Heart right ventricle (tissue), 16 donors: Measurements from ENCODE around the gene NOL9. TPM values are rescaled to one million over a fixed set of nuclear protein-coding genes. Genes with fewer than 3 reads are reported as not detected.

ENCODE experiments used
- ATAC-seq, 8 donors: fragments of 200-7000 bp; cut with Tn5 transposase; one replicate each; pipeline ENCODE4 v1.9.1; 2020; ENCODE audit warnings: mild to moderate bottlenecking in 8 of 8, moderate library complexity in 8 of 8, moderate number of reproducible peaks in 1 of 8
- DNase-seq, 2 donors: peaks; one replicate each; pipeline ENCODE4 v3.0.0-alpha.2; 2020
- H3K27ac ChIP-seq, 10 donors: fragments of 200-600 bp; sonication (generic) in 2 of 10; one replicate each; pipeline versions ENCODE4 v1.5.0 to v1.8.0; 2020 to 2022; ENCODE audit warnings: mild to moderate bottlenecking in 3 of 10
- H3K27me3 ChIP-seq, 7 donors: fragments of 200-600 bp; one replicate each; pipeline ENCODE4 v1.8.0; 2021 to 2022; ENCODE audit warnings: mild to moderate bottlenecking in 2 of 7
- H3K36me3 ChIP-seq, 9 donors: fragments of 200-600 bp; sonication (generic) in 1 of 9; one replicate each; pipeline versions ENCODE4 v1.5.0 to v1.8.0; 2020 to 2022; ENCODE audit warnings: mild to moderate bottlenecking in 2 of 9
- H3K4me1 ChIP-seq, 9 donors: fragments of 200-600 bp; sonication (generic) in 1 of 9; one replicate each; pipeline versions ENCODE4 v1.5.0 to v1.8.0; 2020 to 2022; ENCODE audit warnings: mild to moderate bottlenecking in 4 of 9
- H3K4me3 ChIP-seq, 10 donors: fragments of 200-600 bp; sonication (generic) in 2 of 10; one replicate each; pipeline versions ENCODE4 v1.5.0 to v1.8.0; 2020 to 2022; ENCODE audit warnings: mild to moderate bottlenecking in 7 of 10, moderate library complexity in 2 of 10
- H3K9me3 ChIP-seq, 11 donors: fragments of 200-600 bp in 10 of 11; sonication (generic) in 2 of 11; one replicate each; pipeline versions ENCODE4 v1.5.0 to v1.8.0; 2013 to 2022; ENCODE audit warnings: mild to moderate bottlenecking in 2 of 11, control low read depth in 1 of 11, moderate library complexity in 1 of 11
- WGBS, 2 donors: extraction: QIAGEN DNeasy Blood & Tissue Kit; methylation state at CpG; one replicate each; pipeline ENCODE4 v1.1.7; 2013; ENCODE audit warnings: inconsistent platforms in 1 of 2; 5-methylcytosine and 5-hydroxymethylcytosine counted together
- intact Hi-C, 10 donors: fragments of 100-400 bp; cut with DNase I; formaldehyde crosslinking; loops; one replicate each; pipeline versions ENCODE4 v1.11.1 to v1.14.2; 2022
- polyA plus RNA-seq, 2 donors: library from polyadenylated mRNA; stranded (reverse); fragments of 200-250 nt; gene quantifications; one replicate each; pipeline ENCODE4 v1.2.3, GENCODE V29; 2013
- total RNA-seq, 10 donors: library from RNA; stranded (reverse); fragmentation: NEBNext Ultra II Directional in 3 of 10; extraction: Animal tissue kit (Norgen Biotek cat#: 25700) in 3 of 10; gene quantifications; one replicate each; pipeline versions ENCODE4 v1.2.1 to v1.2.4, GENCODE V29; 2021 to 2023
- TF ChIP-seq, protein P1 (sequence below), 9 donors: fragments of 200-600 bp; sonication (generic) in 2 of 9; IDR thresholded peaks; one replicate each; pipeline versions ENCODE4 v1.5.0 to v1.8.0; 2021 to 2022; ENCODE audit warnings: antibody characterized with exemption in 9 of 9, mild to moderate bottlenecking in 5 of 9, moderate library complexity in 1 of 9
- donor health status: Arrhythmogenic right ventricular cardiomyopathy.
- donor health status: ischemic (EF 13 %, LVEDD 7.1; RV severe dilation, severe dysfunction).
- donor health status: healthy with polysubstance abuse.
- donor health status: DM: no; HTN: yes; CAD: no.
- donor health status: DM: no; HTN: no; CAD: no.
- donor health status: ischemic (EF 25% LVEDD 6.9; RV normal size, moderate dysfunction).
- donor health status: ischemic (EF 25% LVEDD 5.7; RV mildly dilated, moderate dysfunction).
- donor health status: healthy.
- donor health status: DM: yes; HTN: yes; CAD: no.
- donor health status: Ischemic cardiomyopathy.
- donor health status: ischemic (EF 35%, LVEDD 5.7; RV mildly dilated, moderate dysfunction).
- donor health status: nonischemic (EF 11% LVEDD 7.7; RV severe dilation, severe dysfunction).
- donor health status: DM: yes; HTN: yes; CAD: no.
- donor health status: PGD.
- donor health status: ischemic (EF 29% LVEDD 5.4; RV normal size, mild dysfunction).
- donor health status: nonischemic (EF 23%, LVEDD 6.1; RV moderate dilation, normal function).

NOL9 gene
- total and polyA plus RNA-seq, 12 donors: 3.0 to 19.3 (median 15.1) TPM

DNA sequence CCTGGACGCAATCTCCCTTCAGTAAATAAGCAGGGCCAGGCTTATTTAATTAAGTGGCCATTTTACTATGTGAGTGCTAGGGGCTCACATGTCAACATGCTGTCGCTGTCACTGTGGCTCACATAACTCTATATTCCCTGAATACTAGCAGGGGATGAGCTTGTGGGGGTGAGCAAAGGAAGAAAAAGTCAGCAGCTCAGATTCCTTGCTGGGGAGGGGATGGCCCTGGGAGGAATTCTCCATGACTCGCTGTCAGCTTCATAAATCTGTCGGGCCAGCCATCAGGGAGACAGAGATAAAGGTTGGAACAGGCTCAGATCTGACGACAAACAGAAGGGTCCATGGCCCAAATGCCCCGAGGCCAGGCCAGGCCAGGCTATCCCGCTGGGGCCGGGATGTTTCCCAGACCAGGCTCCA is 36.9 kb downstream of the NOL9 start:
- Histone ChIP-seq H3K9me3 (no peaks in the 10 kb centered on the region), H3K27me3 (no peaks in the 10 kb centered on the region), H3K4me1 (peaks cover 0 to 20% (median 9%) of the 10 kb centered on the region in 9 donors), H3K4me3 (no peak overlapping the region), H3K27ac (no peak overlapping the region), H3K36me3 (peaks cover 0 to 3% (median 0%) of the 10 kb centered on the region in 9 donors)
- intact Hi-C loops: no loop called here
- TF ChIP-seq, protein P1, sequence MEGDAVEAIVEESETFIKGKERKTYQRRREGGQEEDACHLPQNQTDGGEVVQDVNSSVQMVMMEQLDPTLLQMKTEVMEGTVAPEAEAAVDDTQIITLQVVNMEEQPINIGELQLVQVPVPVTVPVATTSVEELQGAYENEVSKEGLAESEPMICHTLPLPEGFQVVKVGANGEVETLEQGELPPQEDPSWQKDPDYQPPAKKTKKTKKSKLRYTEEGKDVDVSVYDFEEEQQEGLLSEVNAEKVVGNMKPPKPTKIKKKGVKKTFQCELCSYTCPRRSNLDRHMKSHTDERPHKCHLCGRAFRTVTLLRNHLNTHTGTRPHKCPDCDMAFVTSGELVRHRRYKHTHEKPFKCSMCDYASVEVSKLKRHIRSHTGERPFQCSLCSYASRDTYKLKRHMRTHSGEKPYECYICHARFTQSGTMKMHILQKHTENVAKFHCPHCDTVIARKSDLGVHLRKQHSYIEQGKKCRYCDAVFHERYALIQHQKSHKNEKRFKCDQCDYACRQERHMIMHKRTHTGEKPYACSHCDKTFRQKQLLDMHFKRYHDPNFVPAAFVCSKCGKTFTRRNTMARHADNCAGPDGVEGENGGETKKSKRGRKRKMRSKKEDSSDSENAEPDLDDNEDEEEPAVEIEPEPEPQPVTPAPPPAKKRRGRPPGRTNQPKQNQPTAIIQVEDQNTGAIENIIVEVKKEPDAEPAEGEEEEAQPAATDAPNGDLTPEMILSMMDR (IDR thresholded peaks at IDR 0.05): no peak
- WGBS, 2 donors: 50 to 53% methylated on average over 8 of the region's 8 CpGs
- DNase-seq (no peak), ATAC-seq (no peak)

DNA sequence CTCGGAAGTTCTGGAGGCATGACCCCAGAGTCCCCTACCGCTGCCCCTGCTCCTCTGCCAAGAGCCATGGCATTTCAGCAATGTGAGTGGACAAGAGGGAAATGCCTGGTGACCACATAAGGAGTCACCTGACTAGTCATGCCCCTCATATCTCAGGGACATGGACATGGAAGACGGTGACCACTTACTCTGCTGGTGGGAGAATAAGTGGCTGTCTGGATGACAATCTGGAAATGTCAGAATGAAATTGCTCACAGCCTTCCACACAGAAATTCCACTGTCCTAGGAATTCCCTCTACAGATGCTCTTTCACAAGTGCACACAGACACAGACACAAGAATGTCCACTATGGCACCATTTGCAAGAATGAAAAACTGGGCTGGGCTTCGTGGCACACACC is 38.5 kb downstream of the NOL9 start:
- intact Hi-C loops: no loop called here
- TF ChIP-seq, protein P1 (IDR thresholded peaks at IDR 0.05): no peak
- ATAC-seq (peak in 1 of 8 donors; percentile 26), DNase-seq (no peak)
- H3K4me3 ChIP-seq: no peak overlapping the region
- no peaks in the 10 kb centered on the region for H3K27me3 ChIP-seq
- WGBS, 2 donors: 63 to 76% methylated on average over 4 of the region's 4 CpGs
- H3K27ac ChIP-seq: peak overlapping the region in 1 of 10 donors; percentile 31
- H3K9me3 ChIP-seq: no peaks in the 10 kb centered on the region
- H3K36me3 ChIP-seq: no peaks in the 10 kb centered on the region
- H3K4me1 ChIP-seq: peaks cover 0 to 20% (median 9%) of the 10 kb centered on the region in 9 donors

DNA sequence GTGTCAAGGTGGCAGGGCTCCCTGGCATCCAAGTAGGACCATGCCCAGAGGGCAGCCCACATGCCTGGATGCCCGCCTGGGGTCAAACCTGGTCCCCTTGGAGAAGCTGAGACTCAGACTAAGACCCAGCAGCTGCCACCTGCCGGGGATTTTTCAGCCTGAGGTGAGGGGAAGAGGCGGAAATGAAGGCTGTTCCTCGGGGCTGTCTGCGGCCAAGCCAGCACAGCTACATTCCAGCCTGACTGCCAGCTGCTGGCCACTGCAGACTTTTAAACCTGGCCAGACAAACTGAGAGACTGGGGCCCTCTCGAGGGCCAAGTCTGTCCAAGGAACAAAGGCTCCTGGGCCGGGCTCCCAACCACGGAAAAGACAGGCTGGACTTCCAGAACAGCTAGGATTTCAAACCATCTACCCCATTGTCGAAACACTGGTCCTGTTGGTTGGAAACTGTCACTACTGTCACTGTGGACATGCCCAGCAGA is 41.0 kb downstream of the NOL9 start:
- DNase-seq: no peak
- intact Hi-C loops: no loop called here
- peak in 2 of 8 donors; percentile 25 to 60 for ATAC-seq
- TF ChIP-seq, protein P1 (IDR thresholded peaks at IDR 0.05): no peak
- peak overlapping the region in 1 of 10 donors; percentile 41 for H3K27ac ChIP-seq
- H3K9me3 ChIP-seq: no peaks in the 10 kb centered on the region
- H3K4me1 ChIP-seq: peaks cover 0 to 13% (median 0%) of the 10 kb centered on the region in 9 donors
- no peak overlapping the region for H3K4me3 ChIP-seq
- WGBS, 2 donors: 76 to 85% methylated on average over 9 of the region's 9 CpGs
- no peaks in the 10 kb centered on the region for H3K36me3 ChIP-seq
- no peaks in the 10 kb centered on the region for H3K27me3 ChIP-seq

DNA sequence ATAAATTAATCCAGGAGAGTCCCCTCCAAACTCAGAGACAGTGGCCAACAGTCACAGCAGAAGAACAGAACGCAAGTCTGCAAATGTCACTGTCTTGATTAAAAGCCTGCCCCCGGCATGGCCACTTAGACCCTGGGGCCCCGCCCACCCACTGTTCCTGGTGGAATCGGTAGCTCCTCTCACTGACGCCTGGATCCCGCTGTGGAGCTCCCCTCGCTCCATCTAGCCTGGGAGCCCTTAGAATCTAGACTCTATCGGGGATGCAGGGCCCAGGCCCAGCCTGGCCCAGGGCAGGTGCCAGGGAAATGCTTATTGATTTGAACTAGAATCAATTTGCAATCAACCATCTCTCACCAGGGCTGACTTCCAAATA is 41.4 kb downstream of the NOL9 start:
- DNase-seq (no peak), ATAC-seq (no peak)
- intact Hi-C loops: no loop called here
- WGBS, 2 donors: 78 to 84% methylated on average over 8 of the region's 8 CpGs
- H3K27me3 ChIP-seq: no peaks in the 10 kb centered on the region
- no peaks in the 10 kb centered on the region for H3K36me3 ChIP-seq
- TF ChIP-seq, protein P1 (IDR thresholded peaks at IDR 0.05): no peak
- peaks cover 0 to 13% (median 0%) of the 10 kb centered on the region in 9 donors for H3K4me1 ChIP-seq
- peak overlapping the region in 1 of 10 donors; percentile 41 for H3K27ac ChIP-seq
- H3K4me3 ChIP-seq: no peak overlapping the region
- no peaks in the 10 kb centered on the region for H3K9me3 ChIP-seq
